GM19193 (cell line): ENCODE measurements around the gene ANKS1A.

Experiments used
- POLR2A ChIP-seq: IDR thresholded peaks from 4 replicates; pipeline ENCODE4 v1.6.1; 2011; ENCODE audit not compliant: insufficient read depth, insufficient read length; ENCODE audit errors: extremely low read depth

ANKS1A gene

DNA sequence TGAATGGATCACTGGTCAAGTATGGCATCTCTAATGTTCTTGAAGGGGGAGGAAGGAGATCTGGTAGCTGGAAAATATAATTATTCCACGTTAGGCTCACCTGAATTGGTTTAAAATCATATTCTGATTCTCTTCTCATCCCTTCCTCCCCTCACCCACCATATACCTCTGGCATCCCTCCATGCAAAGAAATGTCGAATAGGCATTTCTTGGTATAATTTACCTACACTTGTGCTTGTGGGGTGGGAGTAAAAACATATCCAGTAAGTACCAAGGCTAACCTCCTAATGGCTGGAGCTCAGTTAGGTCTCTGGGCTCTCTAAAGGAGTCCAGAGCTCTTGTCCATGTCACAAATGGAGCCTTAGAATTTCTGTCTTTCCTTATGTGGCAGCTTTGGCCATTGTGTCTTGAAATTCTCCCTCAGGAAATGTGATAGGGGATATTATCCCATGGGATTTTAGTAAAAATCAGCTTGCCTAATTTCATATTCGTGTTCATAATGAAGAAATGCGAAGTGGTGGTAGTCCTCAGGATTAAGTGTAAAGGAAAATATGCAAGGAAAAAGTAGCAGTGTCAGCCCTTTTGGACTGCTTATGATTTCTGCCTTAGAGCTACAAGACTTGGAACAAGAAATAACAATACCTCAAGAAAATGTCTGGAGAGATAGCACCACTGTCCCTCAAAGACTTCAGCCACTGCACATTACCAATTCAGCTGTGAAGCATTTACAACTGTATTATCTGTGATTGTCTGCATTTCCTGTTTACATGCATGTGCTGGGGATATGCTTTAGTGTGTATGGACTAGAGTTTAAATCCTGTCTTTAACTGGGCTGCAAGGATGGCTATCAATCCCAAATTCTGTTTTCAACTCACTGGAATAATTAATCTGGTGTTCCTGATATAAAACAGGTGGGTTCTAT, 13.5 kb upstream of the ANKS1A start:
- no peak for TF ChIP-seq POLR2A

DNA sequence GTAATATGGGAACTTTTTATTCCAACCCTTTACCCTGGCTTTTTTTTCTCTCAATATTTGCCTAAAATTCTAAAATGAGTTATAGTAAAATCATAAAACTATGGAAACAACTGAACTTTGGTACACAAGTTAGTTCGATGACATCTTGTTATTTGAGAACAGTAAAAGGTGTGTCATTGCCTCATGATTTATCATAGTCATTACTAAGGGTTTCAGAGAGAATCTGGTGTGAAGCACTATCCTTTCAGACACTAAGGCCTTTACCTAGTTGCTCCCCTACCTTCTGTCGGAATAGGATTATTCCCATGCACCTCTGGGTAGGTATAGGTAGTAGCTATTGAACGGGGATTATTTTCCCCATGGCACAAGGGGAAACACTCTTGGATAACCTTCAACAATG, 12.6 kb upstream of the ANKS1A start:
- no peak for TF ChIP-seq POLR2A

- no peak for TF ChIP-seq POLR2A
These were observed 11.8 kb upstream of the ANKS1A start for GRCh38 chr6:34877259-34877658.

DNA sequence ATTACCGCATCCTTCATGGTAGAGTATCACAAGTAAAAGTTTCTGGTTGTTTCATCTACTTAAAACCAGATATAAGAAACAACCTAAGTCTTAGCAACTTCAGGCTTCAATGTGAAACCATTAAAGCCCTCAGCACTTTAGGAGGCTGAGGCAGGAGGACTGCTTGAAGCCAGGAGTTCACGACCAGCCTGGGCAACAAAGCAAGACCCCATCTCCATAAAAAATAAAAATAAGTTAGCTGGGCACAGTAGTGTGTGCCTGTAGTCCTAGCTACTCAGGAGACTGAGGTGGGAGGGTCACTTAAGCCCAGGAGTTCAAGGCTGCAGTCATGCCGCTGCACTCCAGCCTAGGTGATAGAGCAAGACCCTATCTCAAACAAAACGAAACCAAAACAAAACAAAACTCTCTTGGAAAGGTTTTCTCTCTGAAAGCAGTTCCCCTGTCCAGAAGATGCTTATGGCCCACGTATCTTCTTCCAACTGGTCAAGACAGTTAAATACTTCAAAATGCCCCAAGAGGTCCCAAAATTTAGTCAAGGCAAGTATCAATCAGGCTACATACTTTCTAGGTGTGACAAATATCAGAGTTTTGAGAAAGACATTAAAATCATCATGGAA, 11.1 kb upstream of the ANKS1A start:
- no peak for TF ChIP-seq POLR2A

GRCh38 chr6:34884996-34885395, 4.1 kb upstream of the ANKS1A start:
- no peak for TF ChIP-seq POLR2A

DNA sequence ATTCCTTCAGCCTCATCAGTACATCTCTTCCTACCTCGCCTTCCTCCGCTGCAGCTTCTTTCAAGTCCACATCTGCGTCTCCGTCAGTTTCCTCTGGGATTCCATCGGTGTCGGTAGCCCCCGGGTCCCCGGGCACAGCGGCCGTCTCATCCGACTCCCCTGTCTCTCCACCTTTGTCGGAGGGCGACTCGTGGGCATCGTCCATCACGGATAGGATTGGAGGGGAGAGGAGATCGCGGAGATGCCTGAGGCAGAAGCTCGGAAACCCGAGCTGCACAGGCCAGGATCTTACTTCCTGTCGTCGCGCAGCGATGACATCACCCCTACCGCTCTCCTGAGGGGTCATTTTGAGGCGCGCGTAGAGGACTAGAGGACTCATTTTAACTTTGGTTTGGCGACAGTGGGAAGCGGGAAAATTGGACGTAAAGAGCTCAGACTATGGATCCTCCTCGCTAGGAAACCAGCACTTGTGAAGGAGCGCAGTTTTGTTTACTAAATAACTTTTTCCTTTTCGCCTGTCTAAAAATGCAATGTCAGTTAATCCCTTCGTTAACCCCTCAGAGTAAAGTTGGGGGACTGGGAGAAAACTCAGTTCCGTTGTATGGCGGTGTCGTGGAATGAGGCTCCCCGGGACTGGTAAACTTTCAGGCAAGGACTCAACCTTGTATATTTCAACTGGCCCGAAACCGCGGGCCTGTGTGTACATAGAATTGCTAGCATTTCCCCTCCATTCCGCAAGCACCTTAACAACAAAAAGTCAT, 1.1 kb upstream of the ANKS1A start, which contains the start of gene TAF11:
Gene TAF11 (minus strand): TSS at position 290 of the 761 bp plus-strand sequence. CDS start 85 bp downstream, at position 205.
- TF ChIP-seq POLR2A = peak; percentile 94

DNA sequence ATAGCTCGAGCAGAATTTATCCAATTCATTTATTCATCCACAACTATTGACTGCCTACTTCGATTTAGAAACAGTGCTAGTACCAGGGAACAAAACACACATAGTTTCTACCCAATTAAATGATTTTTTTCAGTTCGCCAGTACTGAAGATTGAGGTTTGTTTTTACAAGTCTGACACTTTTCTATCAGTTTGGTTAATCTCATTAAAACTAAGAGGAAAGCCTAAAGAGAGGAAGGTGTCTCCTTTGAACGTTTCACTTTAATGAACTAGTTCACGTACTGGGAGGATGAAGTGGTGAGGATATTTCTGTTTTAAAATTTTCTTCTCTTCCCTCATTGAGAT, 570 bp upstream of the ANKS1A start:
- TF ChIP-seq POLR2A = no peak

GRCh38 chr6:34890533-34890925, 1.5 kb downstream of the ANKS1A start:
- no peak for TF ChIP-seq POLR2A

DNA sequence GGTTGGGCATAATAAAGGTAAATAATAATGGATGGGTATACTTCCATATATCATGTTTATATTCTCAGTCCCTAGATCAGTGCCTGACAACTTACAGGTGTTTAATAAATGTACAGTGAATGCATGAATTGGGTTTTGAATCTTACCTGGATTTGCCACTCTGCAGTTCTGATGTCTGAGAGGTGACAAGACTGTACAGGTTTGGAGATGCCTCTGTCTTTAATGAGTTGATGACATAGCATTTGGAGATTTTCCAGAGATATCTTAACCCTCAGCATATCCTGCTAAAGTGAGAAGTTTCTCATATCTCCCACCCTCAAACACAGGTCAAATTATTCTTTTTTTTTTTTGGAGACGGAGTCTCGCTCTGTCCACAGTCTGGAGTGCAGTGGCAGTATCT, 2.2 kb downstream of the ANKS1A start:
- TF ChIP-seq POLR2A = no peak

DNA sequence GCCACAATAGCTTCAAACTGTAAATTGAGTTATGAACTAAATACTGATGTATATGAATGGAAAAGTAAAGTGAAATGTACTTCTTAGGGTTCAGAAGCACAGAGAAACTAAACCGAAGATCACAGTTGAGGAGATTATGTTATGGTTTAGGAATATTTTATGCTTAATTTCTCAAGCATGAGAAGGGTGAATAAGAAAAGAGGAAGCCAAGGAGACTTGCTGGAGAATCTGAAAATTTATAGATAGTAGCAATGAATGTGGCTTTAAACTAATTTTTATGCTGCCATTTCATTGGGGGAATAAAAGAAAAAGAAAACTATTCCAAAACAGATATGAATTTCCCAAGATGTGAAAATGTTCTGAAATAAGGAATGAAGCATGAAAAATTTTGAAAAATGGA, 5.6 kb downstream of the ANKS1A start:
- TF ChIP-seq POLR2A = no peak

- no peak for TF ChIP-seq POLR2A
These were observed 8.1 kb downstream of the ANKS1A start for GRCh38 chr6:34897130-34897529.

GRCh38 chr6:34897716-34898115, 8.7 kb downstream of the ANKS1A start:
- TF ChIP-seq POLR2A = no peak

- TF ChIP-seq POLR2A = no peak
These were observed 11.4 kb downstream of the ANKS1A start for GRCh38 chr6:34900321-34901031.

GRCh38 chr6:34901930-34902329, 12.9 kb downstream of the ANKS1A start:
- no peak for TF ChIP-seq POLR2A
